Endothelial cell of umbilical vein (primary cell): Measurements from ENCODE around the gene HIVEP3. TPM values are rescaled to one million over a fixed set of nuclear protein-coding genes. Genes with fewer than 3 reads are reported as not detected.
A peak's percentile ranks its signal among the peaks of the same experiment; 100 is the strongest.

Experiments used
- BruUV-seq: library from RNA; stranded (reverse); fragments of 400-500 nt; replicated peaks from 2 replicates; lab custom pipeline; 2021; lab: Mats Ljungman, UMichigan
- CTCF ChIA-PET: fragments of 300-600, 350-600 bp; sonication (Branson Sonifier 250); formaldehyde crosslinking; loops from one replicate; lab custom pipeline; 2021; ENCODE audit warnings: antibody characterized with exemption, inconsistent platforms; lab: Charles Lee
- POLR2A ChIA-PET: fragments of 300-600, 350-600 bp; sonication (Branson Sonifier 250); formaldehyde crosslinking; loops from one replicate; lab custom pipeline; 2021; ENCODE audit warnings: antibody characterized with exemption, inconsistent platforms; lab: Charles Lee
- DNase-seq: peaks from one replicate; pipeline ENCODE4 v3.0.0-alpha.2; 2011; ENCODE audit warnings: low read depth, low spot score
- FAIRE-seq: peaks from 2 replicates; lab custom pipeline; 2011; peaks lifted over from hg19 to GRCh38; lab: Jason Lieb, UNC
- H2AFZ ChIP-seq: 2 replicates; pipeline ENCODE4 v1.6.0; 2012; ENCODE audit warnings: low read depth, low read length, control low read depth, inconsistent platforms
- H3K27ac ChIP-seq: 2 replicates; pipeline ENCODE4 v1.5.1; 2011; ENCODE audit warnings: low read depth, mild to moderate bottlenecking, control low read depth, low read length, moderate library complexity; ENCODE audit not compliant: insufficient read depth
- H3K27me3 ChIP-seq, 2 experiments: 2 replicates each; pipeline versions ENCODE4 v1.6.0 to v1.6.1; 2011; ENCODE audit warnings: low read length in 2 of 2, mixed read lengths in 1 of 2; ENCODE audit not compliant: control insufficient read depth in 2 of 2, insufficient read depth in 2 of 2
- H3K36me3 ChIP-seq, 2 experiments: 2 replicates in 1 of 2; 3 replicates in 1 of 2; pipeline ENCODE4 v1.5.1; 2011; ENCODE audit warnings: low read length in 2 of 2, mild to moderate bottlenecking in 1 of 2, moderate library complexity in 1 of 2; ENCODE audit not compliant: control insufficient read depth in 2 of 2, insufficient read depth in 2 of 2; ENCODE audit errors: extremely low read depth in 1 of 2
- H3K4me1 ChIP-seq: 3 replicates; pipeline ENCODE4 v1.5.1; 2011; ENCODE audit warnings: mild to moderate bottlenecking, low read length; ENCODE audit not compliant: control insufficient read depth, insufficient read depth; ENCODE audit errors: extremely low read depth
- H3K4me2 ChIP-seq: 2 replicates; pipeline ENCODE4 v1.6.1; 2011; ENCODE audit warnings: low read length, control low read depth, mixed read lengths; ENCODE audit not compliant: insufficient read depth
- H3K4me3 ChIP-seq, 3 experiments: fragments of 200-600 bp in 1 of 3; sonication (generic), shearing (Covaris generic) in 1 of 3; replicated peaks in 1 of 3; 2 replicates each; pipeline ENCODE4 v1.5.1; 2011 to 2016; ENCODE audit warnings: control low read depth in 3 of 3, low read length in 3 of 3, mild to moderate bottlenecking in 2 of 3, inconsistent platforms in 1 of 3, low read depth in 1 of 3, moderate library complexity in 1 of 3; ENCODE audit not compliant: insufficient read depth in 1 of 3
- H3K79me2 ChIP-seq: 2 replicates; pipeline ENCODE4 v1.6.0; 2012; ENCODE audit warnings: low read length, inconsistent platforms; ENCODE audit not compliant: control insufficient read depth, insufficient read depth
- H3K9ac ChIP-seq: replicated peaks from 2 replicates; pipeline ENCODE3; 2011; ENCODE audit warnings: low read length, control low read depth; ENCODE audit not compliant: insufficient read depth; ENCODE audit errors: extremely low read depth
- H3K9me1 ChIP-seq: replicated peaks from 3 replicates; pipeline ENCODE4 v1.6.0; 2011; ENCODE audit warnings: mild to moderate bottlenecking, low read length; ENCODE audit not compliant: control insufficient read depth, insufficient read depth; ENCODE audit errors: extremely low read depth
- H3K9me3 ChIP-seq: replicated peaks from 2 replicates; pipeline ENCODE4 v1.5.1; 2012; ENCODE audit warnings: low read length, inconsistent platforms; ENCODE audit not compliant: control insufficient read depth, insufficient read depth
- H4K20me1 ChIP-seq: replicated peaks from 2 replicates; pipeline ENCODE3; 2011; ENCODE audit warnings: mild to moderate bottlenecking, low read length; ENCODE audit not compliant: control insufficient read depth, insufficient read depth; ENCODE audit errors: extremely low read depth
- EZH2 ChIP-seq: IDR thresholded peaks from 2 replicates; pipeline ENCODE4 v1.6.1; 2012; ENCODE audit warnings: borderline replicate concordance, low read depth, mild to moderate bottlenecking, moderate library complexity, low read length, inconsistent platforms; ENCODE audit not compliant: severe bottlenecking
- FOS ChIP-seq: IDR thresholded peaks from 2 replicates; pipeline ENCODE4 v1.6.1; 2011; ENCODE audit warnings: mild to moderate bottlenecking, low read length, moderate library complexity, borderline replicate concordance; ENCODE audit not compliant: insufficient read depth
- GATA2 ChIP-seq: IDR thresholded peaks from 2 replicates; pipeline ENCODE4 v1.7.0; 2011; ENCODE audit warnings: low read depth, mild to moderate bottlenecking, moderate library complexity, mixed read lengths, low read length; ENCODE audit not compliant: insufficient read length, insufficient read depth
- MYC ChIP-seq: IDR thresholded peaks from one replicate; pipeline ENCODE4 v1.6.1; 2011; ENCODE audit warnings: mild to moderate bottlenecking, low read depth, low read length
- POLR2A ChIP-seq: IDR thresholded peaks from 2 replicates; pipeline ENCODE4 v1.6.1; 2012; ENCODE audit warnings: low read depth, mild to moderate bottlenecking, control low read depth, low read length
- POLR2AphosphoS5 ChIP-seq: IDR thresholded peaks from 2 replicates; pipeline ENCODE4 v1.6.1; 2012; ENCODE audit warnings: low read depth, mild to moderate bottlenecking, control low read depth, low read length, moderate library complexity; ENCODE audit not compliant: insufficient read depth
- dilution Hi-C: fragments of 300-500 bp; cut with MboI; formaldehyde crosslinking; loops from one replicate; pipeline ENCODE4 v1.15.0; 2019; ENCODE audit warnings: low sequenced_read_pairs; ENCODE audit not compliant: extremely low pct_ligation_motif_present
- intact Hi-C: fragments of 100-400 bp; cut with micrococcal nuclease; formaldehyde crosslinking; loops from one replicate; pipeline ENCODE4 v1.10.0; 2022
- polyA plus RNA-seq, 4 experiments: library from polyadenylated mRNA; depleted of rRNA in 3 of 4; stranded (reverse) in 3 of 4; unstranded in 1 of 4; fragments of >200 nt; gene quantifications; 2 replicates each; pipeline versions ENCODE4 v1.2.1 to v1.2.3, GENCODE V29; 2011 to 2012; ENCODE audit warnings: missing spikeins in 1 of 4
- total RNA-seq: library from RNA; stranded (reverse); gene quantifications from 2 replicates; pipeline ENCODE4 v1.2.3, GENCODE V29; 2021
- TF ChIP-seq, protein P1 (sequence below), 2 donors: IDR thresholded peaks; 1 replicate in 1 of 2; 2 replicates in 1 of 2; pipeline ENCODE4 v1.5.1; 2011; ENCODE audit warnings: low read length in 2 of 2, mild to moderate bottlenecking in 2 of 2, moderate library complexity in 2 of 2, control low read depth in 1 of 2, inconsistent platforms in 1 of 2, low read depth in 1 of 2; ENCODE audit not compliant: insufficient read depth in 1 of 2; ENCODE audit errors: extremely low read depth in 1 of 2
- TF ChIP-seq, protein P2 (sequence below): IDR thresholded peaks from 2 replicates; pipeline ENCODE4 v1.6.1; 2011; ENCODE audit not compliant: insufficient read depth, insufficient read length

HIVEP3 gene
- total and polyA plus RNA-seq, 2 donors (not counting 3 experiments of a cell fraction or from before 2014, with no cell fraction given), result 3.4 to 4.0 TPM

DNA sequence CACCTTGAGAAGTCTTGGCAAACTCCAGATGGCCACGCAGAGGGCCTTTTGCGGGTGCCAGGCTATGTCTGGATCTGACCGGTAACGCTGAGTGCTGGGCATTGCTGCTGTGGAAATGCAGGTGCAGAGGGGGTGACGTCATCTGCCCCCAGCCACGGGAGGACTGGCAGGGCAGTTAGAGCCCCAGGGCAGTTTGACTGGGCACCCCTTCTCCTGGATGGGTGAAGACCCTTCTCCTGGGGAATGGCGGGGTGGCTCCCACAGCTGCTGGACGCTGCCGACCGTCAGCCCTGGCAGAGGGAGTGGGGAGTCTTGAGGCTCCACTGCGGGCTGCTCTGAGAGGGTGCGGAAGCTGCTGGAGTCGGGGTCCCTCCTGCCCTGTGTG, 421.7 kb downstream of the HIVEP3 start:
- H3K9me3 ChIP-seq, result no peaks in the 10 kb centered on the region
- H3K9ac ChIP-seq, result peak overlapping the region; percentile 73
- no peaks in the 10 kb centered on the region for H3K36me3 ChIP-seq
- FAIRE-seq (no peak), DNase-seq (no peak)
- no peaks in the 10 kb centered on the region for H3K27me3 ChIP-seq
- TF ChIP-seq, protein P1, sequence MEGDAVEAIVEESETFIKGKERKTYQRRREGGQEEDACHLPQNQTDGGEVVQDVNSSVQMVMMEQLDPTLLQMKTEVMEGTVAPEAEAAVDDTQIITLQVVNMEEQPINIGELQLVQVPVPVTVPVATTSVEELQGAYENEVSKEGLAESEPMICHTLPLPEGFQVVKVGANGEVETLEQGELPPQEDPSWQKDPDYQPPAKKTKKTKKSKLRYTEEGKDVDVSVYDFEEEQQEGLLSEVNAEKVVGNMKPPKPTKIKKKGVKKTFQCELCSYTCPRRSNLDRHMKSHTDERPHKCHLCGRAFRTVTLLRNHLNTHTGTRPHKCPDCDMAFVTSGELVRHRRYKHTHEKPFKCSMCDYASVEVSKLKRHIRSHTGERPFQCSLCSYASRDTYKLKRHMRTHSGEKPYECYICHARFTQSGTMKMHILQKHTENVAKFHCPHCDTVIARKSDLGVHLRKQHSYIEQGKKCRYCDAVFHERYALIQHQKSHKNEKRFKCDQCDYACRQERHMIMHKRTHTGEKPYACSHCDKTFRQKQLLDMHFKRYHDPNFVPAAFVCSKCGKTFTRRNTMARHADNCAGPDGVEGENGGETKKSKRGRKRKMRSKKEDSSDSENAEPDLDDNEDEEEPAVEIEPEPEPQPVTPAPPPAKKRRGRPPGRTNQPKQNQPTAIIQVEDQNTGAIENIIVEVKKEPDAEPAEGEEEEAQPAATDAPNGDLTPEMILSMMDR (IDR thresholded peaks at IDR 0.05; ENCODE audit: extremely low read depth in 1 of 2, insufficient read depth in 1 of 2, low read depth in 1 of 2, low read length in 2 of 2), result no peak
- TF ChIP-seq FOS (no peak), POLR2A (no peak), GATA2 (no peak), POLR2AphosphoS5 (no peak), MYC (no peak), EZH2 (no peak)
- TF ChIP-seq, protein P2, sequence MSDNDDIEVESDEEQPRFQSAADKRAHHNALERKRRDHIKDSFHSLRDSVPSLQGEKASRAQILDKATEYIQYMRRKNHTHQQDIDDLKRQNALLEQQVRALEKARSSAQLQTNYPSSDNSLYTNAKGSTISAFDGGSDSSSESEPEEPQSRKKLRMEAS, result no peak
- no peaks in the 10 kb centered on the region for H4K20me1 ChIP-seq
- H2AFZ ChIP-seq, result no peak overlapping the region
- POLR2A ChIA-PET, result interaction anchor here (0.6 to 1.3 kb wide), 2 partner anchors 17 to 19 kb away, joined by 3 read pairs; no protein-coding TSS in a partner anchor
- no peaks in the 10 kb centered on the region for H3K79me2 ChIP-seq
- intact Hi-C loops (no loop called here), dilution Hi-C loops (no loop called here)
- no peak overlapping the region for H3K4me3 ChIP-seq
- H3K4me1 ChIP-seq, result peaks cover 22% of the 10 kb centered on the region
- no TSS peak for BruUV-seq
- H3K27ac ChIP-seq, result peak overlapping the region; percentile 88
- H3K9me1 ChIP-seq, result no peaks in the 10 kb centered on the region
- CTCF ChIA-PET, result interaction anchor here (3.2 kb wide), 1 partner anchor 19 kb away, joined by 13 read pairs; no protein-coding TSS in a partner anchor
- no peak overlapping the region for H3K4me2 ChIP-seq
